Ishikawa (cell line): ENCODE results near the gene DMRT3.

ENCODE experiments used
- CEBPB ChIP-seq: IDR thresholded peaks from 2 replicates; pipeline ENCODE4 v1.6.1; 2012
- EGR1 ChIP-seq: IDR thresholded peaks from 2 replicates; pipeline ENCODE4 v1.6.1; 2012
- EP300 ChIP-seq: IDR thresholded peaks from 2 replicates; pipeline ENCODE4 v1.6.1; 2012; ENCODE audit warnings: borderline replicate concordance
- RAD21 ChIP-seq: IDR thresholded peaks from 2 replicates; pipeline ENCODE4 v1.6.1; 2012; ENCODE audit warnings: low read depth
- REST ChIP-seq: IDR thresholded peaks from 2 replicates; pipeline ENCODE4 v1.6.1; 2012; ENCODE audit warnings: low read depth, mild to moderate bottlenecking
- TCF12 ChIP-seq: IDR thresholded peaks from 2 replicates; pipeline ENCODE4 v1.6.1; 2012; ENCODE audit warnings: low read depth
- USF1 ChIP-seq: IDR thresholded peaks from 2 replicates; pipeline ENCODE4 v1.6.1; 2012

GRCh38 chr9:995192-995591 lies 18.7 kb downstream of the DMRT3 start:
- no peak for TF ChIP-seq EP300
- TF ChIP-seq EGR1: no peak
- no peak for TF ChIP-seq REST
- no peak for TF ChIP-seq USF1
- TF ChIP-seq RAD21: no peak
- no peak for TF ChIP-seq TCF12
- no peak for TF ChIP-seq CEBPB
